IgD-negative memory B cell (primary cell): ENCODE results near the gene PRSS36. TPM values are rescaled to one million over a fixed set of nuclear protein-coding genes. Genes with fewer than 3 reads are reported as not detected.
"Not testable (repeated sequence)": the region's sequence is repeated elsewhere in the genome, so short reads cannot be mapped to it uniquely, and the experiment has no call there.

ENCODE experiments used
- H3K27ac Mint-ChIP-seq, 3 donors: one replicate each; pipeline ENCODE4 v1.8.0; 2020 to 2022; ENCODE audit warnings: mild to moderate bottlenecking in 3 of 3, mixed read lengths in 3 of 3, moderate library complexity in 1 of 3
- H3K27me3 Mint-ChIP-seq: one replicate; pipeline ENCODE4 v1.8.0; 2021; ENCODE audit warnings: mixed read lengths
- H3K36me3 Mint-ChIP-seq: one replicate; pipeline ENCODE4 v1.8.0; 2020; ENCODE audit warnings: mild to moderate bottlenecking, mixed read lengths
- H3K4me1 Mint-ChIP-seq, 3 donors: one replicate each; pipeline ENCODE4 v1.8.0; 2020 to 2022; ENCODE audit warnings: mixed read lengths in 3 of 3, mild to moderate bottlenecking in 1 of 3
- H3K4me3 Mint-ChIP-seq, 4 donors: one replicate each; pipeline ENCODE4 v1.8.0; 2020 to 2022; ENCODE audit warnings: mild to moderate bottlenecking in 4 of 4, mixed read lengths in 4 of 4, moderate library complexity in 3 of 4
- H3K9me3 Mint-ChIP-seq, 3 donors: one replicate each; pipeline ENCODE4 v1.8.0; 2020 to 2021; ENCODE audit warnings: mixed read lengths in 3 of 3, mild to moderate bottlenecking in 1 of 3
- polyA plus RNA-seq: library from polyadenylated mRNA; unstranded; fragments of 300-500 nt; fragmentation: Illumina TruSeq; gene quantifications from one replicate; pipeline ENCODE4 v1.2.3, GENCODE V29; 2021

The PRSS36 gene
- polyA plus RNA-seq, 1 donor from 2014 or later, result 1.4 TPM

GRCh38 chr16:31110106-31111034 lies 39.5 kb downstream of the PRSS36 start:
- Mint-ChIP-seq H3K9me3 (no peaks in the 10 kb centered on the region), H3K27ac (peak overlapping the region; percentile 33 to 76 (median 42)), H3K4me1 (peaks cover 15 to 16% (median 15%) of the 10 kb centered on the region in 3 donors), H3K27me3 (no peaks in the 10 kb centered on the region), H3K4me3 (peak overlapping the region; percentile 48 to 90 (median 77)), H3K36me3 (no peaks in the 10 kb centered on the region)

- no peak overlapping the region for H3K27ac Mint-ChIP-seq
- peaks cover 15 to 16% (median 15%) of the 10 kb centered on the region in 3 donors for H3K4me1 Mint-ChIP-seq
- peak overlapping the region; percentile 74 to 90 (median 87) for H3K4me3 Mint-ChIP-seq
- H3K27me3 Mint-ChIP-seq, result no peaks in the 10 kb centered on the region
- no peaks in the 10 kb centered on the region for H3K36me3 Mint-ChIP-seq
- H3K9me3 Mint-ChIP-seq, result no peaks in the 10 kb centered on the region
Observed at GRCh38 chr16:31109622-31110021, 40.2 kb downstream of the PRSS36 start.

GRCh38 chr16:31108794-31109558 lies 40.9 kb downstream of the PRSS36 start:
- H3K4me1 Mint-ChIP-seq, result peaks cover 15 to 16% (median 15%) of the 10 kb centered on the region in 3 donors
- no peaks in the 10 kb centered on the region for H3K9me3 Mint-ChIP-seq
- no peaks in the 10 kb centered on the region for H3K36me3 Mint-ChIP-seq
- no peak overlapping the region for H3K27ac Mint-ChIP-seq
- H3K27me3 Mint-ChIP-seq, result no peaks in the 10 kb centered on the region
- H3K4me3 Mint-ChIP-seq, result peak overlapping the region; percentile 74 to 90 (median 87)

- peaks cover 13 to 16% (median 15%) of the 10 kb centered on the region in 3 donors for H3K4me1 Mint-ChIP-seq
- H3K27ac Mint-ChIP-seq, result peak within 1 kb of the TSS; percentile 27 to 88 (median 45)
- H3K9me3 Mint-ChIP-seq, result no peaks in the 10 kb centered on the region
- H3K4me3 Mint-ChIP-seq, result peak within 1 kb of the TSS; percentile 84 to 96 (median 94)
- H3K36me3 Mint-ChIP-seq, result no peaks in the 10 kb centered on the region
- no peaks in the 10 kb centered on the region for H3K27me3 Mint-ChIP-seq
Observed at GRCh38 chr16:31108035-31108793, 41.7 kb downstream of the PRSS36 start, which contains the start of gene BCKDK. TSS of gene BCKDK (plus strand) at chr16:31108386. CDS start at chr16:31109224, 838 bp downstream.

GRCh38 chr16:31107465-31107867 lies 42.4 kb downstream of the PRSS36 start:
- Mint-ChIP-seq H3K27ac (peak overlapping the region; percentile 27 to 88 (median 45)), H3K4me1 (peaks cover 13 to 16% (median 15%) of the 10 kb centered on the region in 3 donors), H3K27me3 (no peaks in the 10 kb centered on the region), H3K36me3 (no peaks in the 10 kb centered on the region), H3K9me3 (no peaks in the 10 kb centered on the region), H3K4me3 (peak overlapping the region; percentile 84 to 96 (median 94))

GRCh38 chr16:31106509-31107464 lies 43.1 kb downstream of the PRSS36 start:
- peak overlapping the region in 3 of 4 donors; percentile 84 to 96 (median 92) for H3K4me3 Mint-ChIP-seq
- H3K36me3 Mint-ChIP-seq, result no peaks in the 10 kb centered on the region
- peak overlapping the region in 1 of 3 donors; percentile 45 for H3K27ac Mint-ChIP-seq
- peaks cover 13 to 16% (median 15%) of the 10 kb centered on the region in 3 donors for H3K4me1 Mint-ChIP-seq
- no peaks in the 10 kb centered on the region for H3K9me3 Mint-ChIP-seq
- no peaks in the 10 kb centered on the region for H3K27me3 Mint-ChIP-seq

GRCh38 chr16:31105677-31106213 lies 44.1 kb downstream of the PRSS36 start:
- Mint-ChIP-seq H3K27ac (peak overlapping the region in 1 of 3 donors; percentile 78), H3K4me1 (peaks cover 13 to 16% (median 15%) of the 10 kb centered on the region in 3 donors), H3K27me3 (no peaks in the 10 kb centered on the region), H3K9me3 (no peaks in the 10 kb centered on the region), H3K4me3 (peak overlapping the region; percentile 8 to 84 (median 46)), H3K36me3 (no peaks in the 10 kb centered on the region)

- H3K27me3 Mint-ChIP-seq, H3K4me3 Mint-ChIP-seq, H3K4me1 Mint-ChIP-seq, H3K36me3 Mint-ChIP-seq, H3K9me3 Mint-ChIP-seq: not testable (repeated sequence)
- H3K27ac Mint-ChIP-seq, result peak overlapping the region in 1 of 3 donors; percentile 28
Observed at GRCh38 chr16:31100876-31101641, 48.8 kb downstream of the PRSS36 start.

- Mint-ChIP-seq H3K4me1 (peaks cover 5 to 11% (median 6%) of the 10 kb centered on the region in 3 donors), H3K27ac (peak overlapping the region in 1 of 3 donors; percentile 28), H3K27me3 (no peaks in the 10 kb centered on the region), H3K36me3 (no peaks in the 10 kb centered on the region), H3K9me3 (no peaks in the 10 kb centered on the region), H3K4me3 (no peak overlapping the region)
Observed at GRCh38 chr16:31099860-31100638, 49.8 kb downstream of the PRSS36 start.

- peaks cover 2% of the 10 kb centered on the region for H3K36me3 Mint-ChIP-seq
- H3K27me3 Mint-ChIP-seq, result no peaks in the 10 kb centered on the region
- peak within 1 kb of the TSS; percentile 79 to 98 (median 97) for H3K4me3 Mint-ChIP-seq
Observed at GRCh38 chr16:31094424-31095120, 55.3 kb downstream of the PRSS36 start, which contains the start of gene VKORC1. TSS of gene VKORC1 (minus strand) at chr16:31094797. CDS start at chr16:31094729, 68 bp downstream.

GRCh38 chr16:31094088-31094423 lies 55.8 kb downstream of the PRSS36 start:
- H3K4me3 Mint-ChIP-seq, result peak overlapping the region; percentile 79 to 98 (median 97)
- H3K27me3 Mint-ChIP-seq, result no peaks in the 10 kb centered on the region

More at GRCh38 chr16:31094424-31095120, 55.3 kb downstream of the PRSS36 start, which contains the start of gene VKORC1:
- Mint-ChIP-seq H3K27ac (peak within 1 kb of the TSS; percentile 91 to 98 (median 96)), H3K9me3 (no peaks in the 10 kb centered on the region), H3K4me1 (peaks cover 17 to 19% (median 19%) of the 10 kb centered on the region in 3 donors)

More at GRCh38 chr16:31094088-31094423, 55.8 kb downstream of the PRSS36 start:
- H3K27ac Mint-ChIP-seq, result peak overlapping the region; percentile 91 to 98 (median 96)
- peaks cover 17 to 19% (median 19%) of the 10 kb centered on the region in 3 donors for H3K4me1 Mint-ChIP-seq
- no peaks in the 10 kb centered on the region for H3K9me3 Mint-ChIP-seq
- H3K36me3 Mint-ChIP-seq, result peaks cover 2% of the 10 kb centered on the region
